Breast epithelium (tissue), 4 donors: ENCODE results near the gene FSTL5. TPM values are rescaled to one million over a fixed set of nuclear protein-coding genes. Genes with fewer than 3 reads are reported as not detected.

Experiments used
- DNase-seq, 2 donors: peaks; one replicate each; pipeline ENCODE4 v3.0.0-alpha.2; 2019; ENCODE audit warnings: low spot score in 2 of 2
- H3K27ac ChIP-seq, 2 donors: fragments of 200-600 bp; sonication (generic) in 1 of 2; one replicate each; pipeline ENCODE4 v1.5.1; 2016 to 2019; ENCODE audit warnings: mild to moderate bottlenecking in 1 of 2
- H3K27me3 ChIP-seq, 2 donors: fragments of 200-600 bp; sonication (generic) in 1 of 2; one replicate each; pipeline versions ENCODE4 v1.5.1 to v1.6.0; 2017 to 2019; ENCODE audit warnings: control low read depth in 1 of 2, mild to moderate bottlenecking in 1 of 2
- H3K36me3 ChIP-seq: fragments of 200-600 bp; one replicate; pipeline ENCODE4 v1.5.1; 2019
- H3K4me1 ChIP-seq, 2 donors: fragments of 200-600 bp; sonication (generic); one replicate each; pipeline ENCODE4 v1.5.1; 2016 to 2019; ENCODE audit warnings: control low read depth in 1 of 2
- H3K4me3 ChIP-seq, 3 donors: fragments of 200-600 bp; sonication (generic); 1 replicate in 2 of 3; 2 replicates in 1 of 3; pipeline ENCODE4 v1.5.1; 2016 to 2019; ENCODE audit warnings: mild to moderate bottlenecking in 3 of 3, moderate library complexity in 2 of 3
- H3K9me3 ChIP-seq, 2 donors: fragments of 200-600 bp; sonication (generic) in 1 of 2; one replicate each; pipeline ENCODE4 v1.5.1; 2016 to 2019; ENCODE audit warnings: control low read depth in 1 of 2
- POLR2A ChIP-seq: fragments of 450-650 bp; IDR thresholded peaks from one replicate; pipeline ENCODE4 v1.6.1; 2016; ENCODE audit warnings: antibody characterized with exemption, mild to moderate bottlenecking, moderate library complexity
- POLR2AphosphoS5 ChIP-seq, 3 donors: sonication (generic); formaldehyde crosslinking; IDR thresholded peaks; one replicate each; pipeline ENCODE4 v1.6.1; 2017; ENCODE audit warnings: antibody characterized with exemption in 3 of 3
- intact Hi-C: fragments of 100-400 bp; cut with DNase I; formaldehyde crosslinking; loops from one replicate; pipeline ENCODE4 v1.15.1; 2023; ENCODE audit warnings: low total_unique reads
- total RNA-seq, 3 donors: library from RNA; depleted of rRNA; stranded (reverse); fragments of >200 nt; gene quantifications; one replicate each; pipeline ENCODE4 v1.1.0, GENCODE V29; 2016
- TF ChIP-seq, protein P1 (sequence below), 3 donors: fragments of 450-650 bp; IDR thresholded peaks; one replicate each; pipeline ENCODE4 v1.5.1; 2016 to 2017; ENCODE audit warnings: antibody characterized with exemption in 3 of 3, mild to moderate bottlenecking in 3 of 3, moderate library complexity in 3 of 3

Gene FSTL5
- total RNA-seq, 3 donors from 2014 or later: not detected

DNA sequence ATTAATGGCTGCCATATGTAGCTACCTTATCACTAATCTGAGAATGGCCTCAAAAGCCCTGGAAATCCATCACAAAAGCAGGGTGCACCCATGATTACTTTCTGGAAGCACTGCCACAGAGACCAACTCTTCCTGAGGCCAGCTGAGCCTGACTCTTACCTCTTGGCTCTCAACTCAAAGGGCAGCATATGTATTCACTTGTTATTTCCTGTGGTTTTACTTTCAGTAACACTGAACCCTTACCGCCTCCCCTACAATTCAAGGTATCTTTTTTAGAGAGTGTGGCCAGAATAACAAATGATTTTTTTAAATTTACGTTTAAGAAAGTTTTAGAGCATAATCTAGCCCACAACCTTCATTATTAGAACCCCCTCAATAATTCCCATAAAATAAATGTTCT, 434.9 kb downstream of the FSTL5 start:
- no peak for DNase-seq
- Histone ChIP-seq H3K36me3 (no peaks in the 10 kb centered on the region), H3K4me3 (no peak overlapping the region), H3K9me3 (no peaks in the 10 kb centered on the region), H3K4me1 (no peaks in the 10 kb centered on the region), H3K27ac (no peak overlapping the region), H3K27me3 (no peaks in the 10 kb centered on the region)
- intact Hi-C loops: no loop called here
- TF ChIP-seq POLR2AphosphoS5 (IDR thresholded peaks at IDR 0.05): no peak
- TF ChIP-seq, protein P1, sequence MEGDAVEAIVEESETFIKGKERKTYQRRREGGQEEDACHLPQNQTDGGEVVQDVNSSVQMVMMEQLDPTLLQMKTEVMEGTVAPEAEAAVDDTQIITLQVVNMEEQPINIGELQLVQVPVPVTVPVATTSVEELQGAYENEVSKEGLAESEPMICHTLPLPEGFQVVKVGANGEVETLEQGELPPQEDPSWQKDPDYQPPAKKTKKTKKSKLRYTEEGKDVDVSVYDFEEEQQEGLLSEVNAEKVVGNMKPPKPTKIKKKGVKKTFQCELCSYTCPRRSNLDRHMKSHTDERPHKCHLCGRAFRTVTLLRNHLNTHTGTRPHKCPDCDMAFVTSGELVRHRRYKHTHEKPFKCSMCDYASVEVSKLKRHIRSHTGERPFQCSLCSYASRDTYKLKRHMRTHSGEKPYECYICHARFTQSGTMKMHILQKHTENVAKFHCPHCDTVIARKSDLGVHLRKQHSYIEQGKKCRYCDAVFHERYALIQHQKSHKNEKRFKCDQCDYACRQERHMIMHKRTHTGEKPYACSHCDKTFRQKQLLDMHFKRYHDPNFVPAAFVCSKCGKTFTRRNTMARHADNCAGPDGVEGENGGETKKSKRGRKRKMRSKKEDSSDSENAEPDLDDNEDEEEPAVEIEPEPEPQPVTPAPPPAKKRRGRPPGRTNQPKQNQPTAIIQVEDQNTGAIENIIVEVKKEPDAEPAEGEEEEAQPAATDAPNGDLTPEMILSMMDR (IDR thresholded peaks at IDR 0.05): no peak
- no peak for TF ChIP-seq POLR2A

GRCh38 chr4:161721947-161722346, 441.9 kb downstream of the FSTL5 start:
- no peaks in the 10 kb centered on the region for H3K4me1 ChIP-seq
- no peaks in the 10 kb centered on the region for H3K9me3 ChIP-seq
- H3K4me3 ChIP-seq: no peak overlapping the region
- no peaks in the 10 kb centered on the region for H3K27me3 ChIP-seq
- no peak for DNase-seq
- no peak overlapping the region for H3K27ac ChIP-seq
- intact Hi-C loops: no loop called here
- no peaks in the 10 kb centered on the region for H3K36me3 ChIP-seq
- TF ChIP-seq, protein P1 (IDR thresholded peaks at IDR 0.05): no peak
- no peak for TF ChIP-seq POLR2A
- no peak for TF ChIP-seq POLR2AphosphoS5 (IDR thresholded peaks at IDR 0.05)

DNA sequence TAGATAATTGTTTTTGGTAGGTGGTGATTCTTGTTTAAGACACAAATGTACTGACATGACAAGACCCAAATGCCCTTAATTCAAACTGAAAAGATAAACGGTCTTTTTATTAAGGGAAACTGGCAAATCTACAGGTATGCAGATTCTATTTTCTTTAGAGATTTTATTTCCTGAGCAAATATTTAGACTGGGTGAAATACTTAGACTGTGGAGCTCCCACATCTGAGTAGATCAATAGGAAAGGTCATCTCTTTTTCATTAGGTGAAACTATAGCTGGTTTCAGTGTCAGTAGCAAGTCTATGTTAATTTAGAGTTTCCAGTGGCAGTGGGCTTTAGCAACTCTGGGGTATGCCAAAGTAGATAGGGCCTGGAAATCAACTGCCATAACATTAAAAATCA, 446.7 kb downstream of the FSTL5 start:
- H3K27me3 ChIP-seq: no peaks in the 10 kb centered on the region

GRCh38 chr4:161714931-161715330, 448.9 kb downstream of the FSTL5 start:
- no peak for DNase-seq
- intact Hi-C loops: no loop called here
- Histone ChIP-seq H3K27me3 (no peaks in the 10 kb centered on the region), H3K9me3 (no peaks in the 10 kb centered on the region), H3K4me1 (no peaks in the 10 kb centered on the region), H3K36me3 (no peaks in the 10 kb centered on the region), H3K4me3 (no peak overlapping the region), H3K27ac (no peak overlapping the region)
- TF ChIP-seq, protein P1 (IDR thresholded peaks at IDR 0.05): no peak
- TF ChIP-seq POLR2AphosphoS5 (IDR thresholded peaks at IDR 0.05) (no peak), POLR2A (no peak)

More for the DNA sequence above, 446.7 kb downstream of the FSTL5 start:
- no peak for TF ChIP-seq POLR2A
- no peak for TF ChIP-seq POLR2AphosphoS5 (IDR thresholded peaks at IDR 0.05)
- TF ChIP-seq, protein P1 (IDR thresholded peaks at IDR 0.05): no peak
- intact Hi-C loops: no loop called here
- no peak overlapping the region for H3K4me3 ChIP-seq
- no peaks in the 10 kb centered on the region for H3K9me3 ChIP-seq
- no peaks in the 10 kb centered on the region for H3K4me1 ChIP-seq
- H3K36me3 ChIP-seq: no peaks in the 10 kb centered on the region
- no peak for DNase-seq
- no peak overlapping the region for H3K27ac ChIP-seq

DNA sequence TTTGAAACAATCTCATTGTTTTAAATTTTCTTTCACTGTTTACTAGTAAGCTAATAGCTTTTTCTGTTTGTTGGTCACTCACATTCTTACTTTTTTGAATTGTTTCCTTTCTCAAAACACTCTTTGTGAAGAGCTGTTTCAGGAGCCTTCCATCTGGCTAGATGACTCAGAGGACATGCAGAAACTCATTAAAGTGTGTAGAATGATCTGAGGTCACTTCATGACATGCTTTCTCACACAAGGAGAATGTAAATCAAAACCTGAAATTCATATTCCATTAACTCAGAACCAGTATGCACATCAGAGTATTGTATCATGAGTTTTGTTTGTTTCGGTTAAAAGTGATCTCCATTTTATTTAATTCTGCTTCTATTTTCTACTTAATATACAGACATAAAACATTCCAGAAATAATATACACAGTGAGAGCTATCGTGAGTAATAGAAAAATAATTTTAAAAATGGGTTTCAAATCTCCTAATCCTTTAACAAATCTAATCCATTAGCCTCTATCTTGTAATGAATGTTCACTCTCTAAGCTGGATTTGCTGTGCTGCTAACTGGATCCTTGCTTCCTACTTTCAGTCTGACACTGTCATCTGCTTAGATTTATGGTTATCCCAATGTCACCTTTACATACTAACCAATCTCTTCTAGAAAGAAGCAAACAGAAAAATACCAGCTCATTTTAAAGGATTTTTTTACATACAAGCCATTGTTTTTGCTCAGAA, 449.6 kb downstream of the FSTL5 start:
- Histone ChIP-seq H3K4me3 (no peak overlapping the region), H3K36me3 (no peaks in the 10 kb centered on the region), H3K9me3 (no peaks in the 10 kb centered on the region), H3K27me3 (no peaks in the 10 kb centered on the region), H3K4me1 (no peaks in the 10 kb centered on the region), H3K27ac (no peak overlapping the region)
- intact Hi-C loops: no loop called here
- TF ChIP-seq, protein P1 (IDR thresholded peaks at IDR 0.05): no peak
- TF ChIP-seq POLR2AphosphoS5 (IDR thresholded peaks at IDR 0.05) (no peak), POLR2A (no peak)
- no peak for DNase-seq
